Measurements from ENCODE around the gene MAT2A. TPM values are rescaled to one million over a fixed set of nuclear protein-coding genes. Genes with fewer than 3 reads are reported as not detected.

MAT2A gene
- total RNA-seq, 1 experiment from 2014 or later, result 444 TPM

DNA sequence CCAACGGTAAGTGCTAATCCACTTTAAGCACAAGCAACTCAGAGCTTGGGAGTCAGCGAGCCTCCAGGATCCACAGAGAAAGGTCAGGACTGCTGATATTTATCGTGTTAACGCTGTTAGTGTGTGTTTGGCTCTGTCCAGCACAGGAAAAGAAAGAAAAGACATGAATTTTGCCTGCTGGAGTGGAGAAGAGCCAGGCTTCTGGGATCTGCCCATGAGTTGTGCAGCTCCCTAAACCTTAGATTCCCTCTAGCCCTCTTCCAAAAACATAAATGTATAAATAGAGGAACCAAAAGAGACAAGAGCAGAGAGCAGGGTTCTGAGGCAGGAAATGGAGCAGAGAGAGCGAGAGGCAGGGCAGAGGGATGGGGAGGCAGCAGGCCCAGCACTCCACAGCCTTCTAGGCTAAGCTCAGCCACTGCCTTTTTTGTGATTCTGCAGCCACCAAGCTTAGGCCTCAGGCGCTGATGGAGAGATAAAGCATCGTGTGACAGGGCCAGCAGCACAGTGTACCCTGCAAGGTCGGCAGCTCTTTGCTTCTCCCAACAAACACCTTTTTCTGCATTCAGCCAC is 14.5 kb upstream of the MAT2A start:
- no peak overlapping the region for H3K27ac ChIP-seq (ENCODE audit: low read depth, low read length)
- no peaks in the 10 kb centered on the region for H3K36me3 ChIP-seq (ENCODE audit: control insufficient read depth in 1 of 2, insufficient read depth in 2 of 2, low read length in 2 of 2)
- no peaks in the 10 kb centered on the region for H3K4me1 ChIP-seq (ENCODE audit: control insufficient read depth in 1 of 2, insufficient read depth in 2 of 2, low read length in 2 of 2)
- ChIA-PET CTCF (no interaction called here), RAD21 (ENCODE audit: low non-redundant PET in 1 of 2, low total read pairs in 2 of 2, uncharacterized antibody in 2 of 2, unreplicated experiment in 2 of 2) (no interaction called here), POLR2A (interaction anchor here (1.1 to 2.7 kb wide), 6 partner anchors 11 to 25 kb away, joined by 3 to 16 read pairs (median 5); partner anchors contain the start of gene MAT2A)
- H3K9me2 ChIP-seq (ENCODE audit: insufficient read depth), result no peaks in the 10 kb centered on the region
- no peaks in the 10 kb centered on the region for H3K27me3 ChIP-seq (ENCODE audit: insufficient read depth, low read length)
- H3K9ac ChIP-seq (ENCODE audit: low read length), result no peak overlapping the region
- no TSS peak for BruUV-seq (replicated peaks)
- H2AFZ ChIP-seq (ENCODE audit: low read depth, low read length, poor library complexity, severe bottlenecking), result no peak overlapping the region
- H4K20me1 ChIP-seq (ENCODE audit: insufficient read depth), result no peaks in the 10 kb centered on the region
- H3K9me3 ChIP-seq (ENCODE audit: control insufficient read depth in 1 of 2, insufficient read depth in 1 of 2, low read depth in 1 of 2, low read length in 2 of 2), result no peaks in the 10 kb centered on the region
- no peak overlapping the region for H3K4me2 ChIP-seq (ENCODE audit: low read length)
- no peaks in the 10 kb centered on the region for H3K79me2 ChIP-seq (ENCODE audit: insufficient read depth, low read length)
- TF ChIP-seq EGR1 (IDR thresholded peaks at IDR 0.05; ENCODE audit: low read depth), result no peak
- TF ChIP-seq, protein P1, sequence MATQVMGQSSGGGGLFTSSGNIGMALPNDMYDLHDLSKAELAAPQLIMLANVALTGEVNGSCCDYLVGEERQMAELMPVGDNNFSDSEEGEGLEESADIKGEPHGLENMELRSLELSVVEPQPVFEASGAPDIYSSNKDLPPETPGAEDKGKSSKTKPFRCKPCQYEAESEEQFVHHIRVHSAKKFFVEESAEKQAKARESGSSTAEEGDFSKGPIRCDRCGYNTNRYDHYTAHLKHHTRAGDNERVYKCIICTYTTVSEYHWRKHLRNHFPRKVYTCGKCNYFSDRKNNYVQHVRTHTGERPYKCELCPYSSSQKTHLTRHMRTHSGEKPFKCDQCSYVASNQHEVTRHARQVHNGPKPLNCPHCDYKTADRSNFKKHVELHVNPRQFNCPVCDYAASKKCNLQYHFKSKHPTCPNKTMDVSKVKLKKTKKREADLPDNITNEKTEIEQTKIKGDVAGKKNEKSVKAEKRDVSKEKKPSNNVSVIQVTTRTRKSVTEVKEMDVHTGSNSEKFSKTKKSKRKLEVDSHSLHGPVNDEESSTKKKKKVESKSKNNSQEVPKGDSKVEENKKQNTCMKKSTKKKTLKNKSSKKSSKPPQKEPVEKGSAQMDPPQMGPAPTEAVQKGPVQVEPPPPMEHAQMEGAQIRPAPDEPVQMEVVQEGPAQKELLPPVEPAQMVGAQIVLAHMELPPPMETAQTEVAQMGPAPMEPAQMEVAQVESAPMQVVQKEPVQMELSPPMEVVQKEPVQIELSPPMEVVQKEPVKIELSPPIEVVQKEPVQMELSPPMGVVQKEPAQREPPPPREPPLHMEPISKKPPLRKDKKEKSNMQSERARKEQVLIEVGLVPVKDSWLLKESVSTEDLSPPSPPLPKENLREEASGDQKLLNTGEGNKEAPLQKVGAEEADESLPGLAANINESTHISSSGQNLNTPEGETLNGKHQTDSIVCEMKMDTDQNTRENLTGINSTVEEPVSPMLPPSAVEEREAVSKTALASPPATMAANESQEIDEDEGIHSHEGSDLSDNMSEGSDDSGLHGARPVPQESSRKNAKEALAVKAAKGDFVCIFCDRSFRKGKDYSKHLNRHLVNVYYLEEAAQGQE (IDR thresholded peaks at IDR 0.05; ENCODE audit: low read depth), result peak; percentile 27
- DNase-seq (ENCODE audit: low read depth, low spot score), result no peak
- no peak for ATAC-seq
- no peak overlapping the region for H3K4me3 ChIP-seq (replicated peaks in 1 of 2; ENCODE audit: low read depth in 1 of 2, low read length in 2 of 2)
- intact Hi-C loops (cut with micrococcal nuclease), result no loop called here

DNA sequence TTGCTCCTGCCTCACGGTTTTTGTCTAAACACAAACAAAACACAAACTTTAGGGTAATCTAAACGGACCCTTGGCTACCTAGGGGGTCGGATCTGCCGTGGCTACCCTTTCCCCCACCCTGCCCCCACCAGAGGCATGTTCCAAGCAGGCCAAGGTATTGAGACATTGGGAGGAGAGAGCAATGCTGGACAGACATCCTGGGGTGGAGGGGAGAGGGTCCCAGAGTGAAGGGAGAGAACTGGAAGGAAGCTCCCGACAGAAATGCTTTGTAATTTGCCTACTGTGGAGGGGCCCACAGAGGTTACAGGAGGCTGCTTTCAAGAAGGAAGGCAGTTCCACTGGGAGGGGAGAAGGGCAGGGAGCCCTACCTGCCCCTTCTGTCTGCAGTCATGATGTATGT is 13.9 kb upstream of the MAT2A start:
- ATAC-seq (no peak), DNase-seq (ENCODE audit: low read depth, low spot score) (no peak)
- CTCF ChIA-PET, result no interaction called here
- Histone ChIP-seq H3K27ac (ENCODE audit: low read depth, low read length) (no peak overlapping the region), H3K9ac (ENCODE audit: low read length) (no peak overlapping the region), H3K27me3 (ENCODE audit: insufficient read depth, low read length) (no peaks in the 10 kb centered on the region), H3K9me2 (ENCODE audit: insufficient read depth) (no peaks in the 10 kb centered on the region), H3K36me3 (ENCODE audit: control insufficient read depth in 1 of 2, insufficient read depth in 2 of 2, low read length in 2 of 2) (no peaks in the 10 kb centered on the region), H3K4me1 (ENCODE audit: control insufficient read depth in 1 of 2, insufficient read depth in 2 of 2, low read length in 2 of 2) (no peaks in the 10 kb centered on the region), H3K79me2 (ENCODE audit: insufficient read depth, low read length) (no peaks in the 10 kb centered on the region), H3K9me3 (ENCODE audit: control insufficient read depth in 1 of 2, insufficient read depth in 1 of 2, low read depth in 1 of 2, low read length in 2 of 2) (no peaks in the 10 kb centered on the region), H3K4me2 (ENCODE audit: low read length) (no peak overlapping the region), H3K4me3 (replicated peaks in 1 of 2; ENCODE audit: low read depth in 1 of 2, low read length in 2 of 2) (no peak overlapping the region), H2AFZ (ENCODE audit: low read depth, low read length, poor library complexity, severe bottlenecking) (no peak overlapping the region), H4K20me1 (ENCODE audit: insufficient read depth) (no peaks in the 10 kb centered on the region)
- intact Hi-C loops (cut with micrococcal nuclease), result no loop called here
- TF ChIP-seq EZH2phosphoT487 (IDR thresholded peaks at IDR 0.05; ENCODE audit: borderline replicate concordance), result no peak
- no peak for TF ChIP-seq CEBPB (IDR thresholded peaks at IDR 0.05; ENCODE audit: low read depth)
- TF ChIP-seq EZH2 (IDR thresholded peaks at IDR 0.05), result no peak
- TF ChIP-seq, protein P2, sequence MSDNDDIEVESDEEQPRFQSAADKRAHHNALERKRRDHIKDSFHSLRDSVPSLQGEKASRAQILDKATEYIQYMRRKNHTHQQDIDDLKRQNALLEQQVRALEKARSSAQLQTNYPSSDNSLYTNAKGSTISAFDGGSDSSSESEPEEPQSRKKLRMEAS (IDR thresholded peaks at IDR 0.05), result no peak
- TF ChIP-seq SRF (IDR thresholded peaks at IDR 0.05; ENCODE audit: low read depth), result no peak
- no peak for TF ChIP-seq YY1 (IDR thresholded peaks at IDR 0.05; ENCODE audit: extremely low read depth, insufficient replicate concordance, low read depth, low read length)
- TF ChIP-seq FOSL1 (IDR thresholded peaks at IDR 0.05; ENCODE audit: low read depth), result no peak
- no peak for TF ChIP-seq ZFX (IDR thresholded peaks at IDR 0.05)
- TF ChIP-seq, protein P3, sequence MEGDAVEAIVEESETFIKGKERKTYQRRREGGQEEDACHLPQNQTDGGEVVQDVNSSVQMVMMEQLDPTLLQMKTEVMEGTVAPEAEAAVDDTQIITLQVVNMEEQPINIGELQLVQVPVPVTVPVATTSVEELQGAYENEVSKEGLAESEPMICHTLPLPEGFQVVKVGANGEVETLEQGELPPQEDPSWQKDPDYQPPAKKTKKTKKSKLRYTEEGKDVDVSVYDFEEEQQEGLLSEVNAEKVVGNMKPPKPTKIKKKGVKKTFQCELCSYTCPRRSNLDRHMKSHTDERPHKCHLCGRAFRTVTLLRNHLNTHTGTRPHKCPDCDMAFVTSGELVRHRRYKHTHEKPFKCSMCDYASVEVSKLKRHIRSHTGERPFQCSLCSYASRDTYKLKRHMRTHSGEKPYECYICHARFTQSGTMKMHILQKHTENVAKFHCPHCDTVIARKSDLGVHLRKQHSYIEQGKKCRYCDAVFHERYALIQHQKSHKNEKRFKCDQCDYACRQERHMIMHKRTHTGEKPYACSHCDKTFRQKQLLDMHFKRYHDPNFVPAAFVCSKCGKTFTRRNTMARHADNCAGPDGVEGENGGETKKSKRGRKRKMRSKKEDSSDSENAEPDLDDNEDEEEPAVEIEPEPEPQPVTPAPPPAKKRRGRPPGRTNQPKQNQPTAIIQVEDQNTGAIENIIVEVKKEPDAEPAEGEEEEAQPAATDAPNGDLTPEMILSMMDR (IDR thresholded peaks at IDR 0.05 in 2 of 3, conservative IDR thresholded peaks at IDR 0.05 in 1 of 3; ENCODE audit: borderline replicate concordance in 1 of 3, insufficient read depth in 1 of 3, low read depth in 2 of 3, low read length in 2 of 3), result no peak
- TF ChIP-seq POLR2AphosphoS5 (IDR thresholded peaks at IDR 0.05; ENCODE audit: low read depth, low read length), result no peak
- TF ChIP-seq SP1 (IDR thresholded peaks at IDR 0.05; ENCODE audit: low read depth), result no peak
- no peak for TF ChIP-seq TCF7L2 (IDR thresholded peaks at IDR 0.05; ENCODE audit: borderline replicate concordance, extremely low read depth, insufficient read depth, insufficient read length)
- POLR2A ChIA-PET, result interaction anchor here (1.4 to 2.7 kb wide), 3 partner anchors 10 to 20 kb away, joined by 3 to 16 read pairs (median 5); partner anchors contain the start of gene MAT2A
- no TSS peak for BruUV-seq (replicated peaks)
- RAD21 ChIA-PET (ENCODE audit: low non-redundant PET in 1 of 2, low total read pairs in 2 of 2, uncharacterized antibody in 2 of 2, unreplicated experiment in 2 of 2), result no interaction called here

Measured in HCT116 (cell line).